Ovary (tissue), 9 donors: ENCODE data around the gene BRIP1. TPM values are rescaled to one million over a fixed set of nuclear protein-coding genes. Genes with fewer than 3 reads are reported as not detected.

Experiments
- DNase-seq, 5 donors: peaks; one replicate each; pipeline ENCODE4 v3.0.0-alpha.2; 2019 to 2020
- H3K27ac ChIP-seq, 2 donors: fragments of 200-600 bp; one replicate each; pipeline versions ENCODE4 v1.5.1 to v1.8.0; 2019 to 2022
- H3K27me3 ChIP-seq: fragments of 200-600 bp; one replicate; pipeline ENCODE4 v1.8.0; 2022
- H3K36me3 ChIP-seq: fragments of 200-600 bp; sonication (generic); one replicate; pipeline ENCODE4 v1.5.1; 2019
- H3K4me1 ChIP-seq: one replicate; pipeline ENCODE4 v1.8.1; 2013; ENCODE audit warnings: mild to moderate bottlenecking, moderate library complexity; ENCODE audit not compliant: insufficient read depth
- H3K4me3 ChIP-seq: fragments of 200-600 bp; sonication (generic); one replicate; pipeline ENCODE4 v1.5.1; 2017
- H3K9me3 ChIP-seq, 2 donors: fragments of 200-600 bp in 1 of 2; sonication (generic) in 1 of 2; one replicate each; pipeline versions ENCODE4 v1.5.1 to v1.8.1; 2013 to 2019; ENCODE audit warnings: mild to moderate bottlenecking in 1 of 2, moderate library complexity in 1 of 2
- CTCF ChIP-seq, 3 donors: fragments of 450-650 bp in 2 of 3; fragments of 200-600 bp in 1 of 3; IDR thresholded peaks; one replicate each; pipeline versions ENCODE4 v1.5.1 to v1.8.0; 2016 to 2022; ENCODE audit warnings: antibody characterized with exemption in 3 of 3, mild to moderate bottlenecking in 1 of 3
- EP300 ChIP-seq: sonication (generic); formaldehyde crosslinking; IDR thresholded peaks from one replicate; pipeline ENCODE4 v1.6.1; 2017; ENCODE audit warnings: antibody characterized with exemption
- POLR2A ChIP-seq: fragments of 450-650 bp; IDR thresholded peaks from one replicate; pipeline ENCODE4 v1.6.1; 2017; ENCODE audit warnings: antibody characterized with exemption, mild to moderate bottlenecking, moderate library complexity
- WGBS, 3 donors: extraction: QIAGEN DNeasy Blood & Tissue Kit in 1 of 3; methylation state at CpG; one replicate each; pipeline versions ENCODE4 v1.1.5 to v1.1.7; 2013 to 2017; 5-methylcytosine and 5-hydroxymethylcytosine counted together
- intact Hi-C, 4 donors: fragments of 100-400 bp; cut with DNase I; formaldehyde crosslinking; loops; one replicate each; pipeline versions ENCODE4 v1.11.0 to v1.15.1; 2022 to 2023
- polyA plus RNA-seq, 2 donors: library from polyadenylated mRNA; stranded (reverse); fragments of 200-250 nt in 1 of 2; fragments of 350-450 nt in 1 of 2; fragmentation: Illumina TruSeq in 1 of 2; extraction: RNeasy Lipid Tissue Mini Kit (QIAGEN cat#74804) in 1 of 2; gene quantifications; one replicate each; pipeline ENCODE4 v1.2.3, GENCODE V29; 2013 to 2014
- total RNA-seq, 7 donors: library from RNA; depleted of rRNA in 2 of 7; stranded (reverse); fragments of >200 nt in 2 of 7; fragmentation: NEBNext Ultra II Directional in 3 of 7; extraction: Animal tissue kit (Norgen Biotek cat#: 25700) in 3 of 7; gene quantifications; one replicate each; pipeline versions ENCODE4 v1.1.0 to v1.2.4, GENCODE V29; 2016 to 2023
- donor health status: DM: no; HTN: no; CAD: no; lungs with moderate emphysema.
- donor health status: DM: no; HTN: no; CAD: no.
- donor health status: Bipolar disorder and iron deficiency.
- donor health status: DM: yes; HTN: yes; CAD: no.
- donor health status: DM: no; HTN: no; CAD: no.
- donor health status: DM: yes; HTN: yes; CAD: no.

The BRIP1 gene
- total and polyA plus RNA-seq, 9 donors = 0.11 to 2.3 (median 1.1) TPM

GRCh38 chr17:61746248-61746985 is 116.9 kb downstream of the BRIP1 start:
- Histone ChIP-seq H3K9me3 (no peaks in the 10 kb centered on the region), H3K27ac (no peak overlapping the region), H3K4me1 (no peaks in the 10 kb centered on the region), H3K4me3 (no peak overlapping the region), H3K27me3 (no peaks in the 10 kb centered on the region), H3K36me3 (no peaks in the 10 kb centered on the region)
- intact Hi-C loops = no loop called here
- no peak for TF ChIP-seq POLR2A
- no peak for TF ChIP-seq CTCF (IDR thresholded peaks at IDR 0.05)
- no peak for TF ChIP-seq EP300
- DNase-seq = no peak
- 85 to 99% (median 99%) methylated on average over 3 of the region's 3 CpGs for WGBS, 3 donors

DNA sequence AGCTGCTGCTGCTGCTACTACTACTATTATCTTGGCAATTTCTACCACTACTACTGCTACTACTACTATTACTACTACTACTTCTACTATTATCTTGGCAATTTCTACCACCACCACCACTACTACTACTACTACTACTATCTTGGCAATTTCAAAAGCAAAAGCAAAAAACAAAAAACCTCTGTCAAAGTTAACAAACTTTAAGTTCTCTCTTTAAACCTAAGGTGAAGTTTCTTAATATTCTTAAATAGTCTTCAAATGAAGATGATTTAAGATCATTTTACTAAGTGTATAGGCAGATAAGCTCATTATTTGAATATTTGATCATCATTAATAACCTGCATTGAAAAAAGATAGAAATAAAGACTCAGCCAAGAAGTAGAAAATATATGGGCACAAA is 118.5 kb downstream of the BRIP1 start:
- DNase-seq = no peak
- no peak for TF ChIP-seq POLR2A
- TF ChIP-seq CTCF (IDR thresholded peaks at IDR 0.05) = no peak
- TF ChIP-seq EP300 = no peak
- Histone ChIP-seq H3K9me3 (no peaks in the 10 kb centered on the region), H3K4me3 (no peak overlapping the region), H3K27me3 (no peaks in the 10 kb centered on the region), H3K4me1 (no peaks in the 10 kb centered on the region), H3K36me3 (no peaks in the 10 kb centered on the region), H3K27ac (no peak overlapping the region)
- intact Hi-C loops = no loop called here

- Histone ChIP-seq H3K27me3 (no peaks in the 10 kb centered on the region), H3K4me1 (no peaks in the 10 kb centered on the region), H3K27ac (no peak overlapping the region), H3K4me3 (no peak overlapping the region), H3K9me3 (no peaks in the 10 kb centered on the region), H3K36me3 (no peaks in the 10 kb centered on the region)
- 95 to 98% (median 97%) methylated on average over 3 of the region's 3 CpGs for WGBS, 3 donors
- no peak for DNase-seq
- TF ChIP-seq POLR2A = no peak
- TF ChIP-seq CTCF (IDR thresholded peaks at IDR 0.05) = no peak
- no peak for TF ChIP-seq EP300
- intact Hi-C loops = no loop called here
Measured at GRCh38 chr17:61744252-61744651, 119.1 kb downstream of the BRIP1 start.

DNA sequence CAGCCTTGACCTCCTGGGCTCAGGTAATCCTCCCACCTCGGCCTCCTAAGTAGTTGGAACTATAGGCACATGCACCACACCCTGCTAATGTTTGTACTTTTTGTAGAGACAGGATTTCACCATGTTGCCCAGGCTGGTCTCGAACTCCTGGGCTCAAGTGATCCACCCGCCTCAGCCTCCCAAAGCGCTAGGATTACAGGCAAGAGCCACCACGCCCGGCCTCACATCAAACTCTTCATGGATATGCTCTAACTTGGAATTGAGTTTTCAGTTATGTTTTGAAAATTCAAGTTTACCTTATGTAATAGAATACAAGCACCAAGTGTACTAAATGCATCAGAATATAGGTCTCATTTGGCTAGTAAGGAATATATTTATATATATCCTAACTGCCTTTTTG is 119.6 kb downstream of the BRIP1 start:
- no peak for TF ChIP-seq CTCF (IDR thresholded peaks at IDR 0.05)
- no peak for TF ChIP-seq EP300
- no peak for TF ChIP-seq POLR2A
- no peak for DNase-seq
- 93 to 97% (median 97%) methylated on average over 6 of the region's 6 CpGs for WGBS, 3 donors

More for the DNA sequence above, 119.6 kb downstream of the BRIP1 start:
- Histone ChIP-seq H3K4me1 (no peaks in the 10 kb centered on the region), H3K27ac (no peak overlapping the region), H3K9me3 (no peaks in the 10 kb centered on the region), H3K4me3 (no peak overlapping the region), H3K27me3 (no peaks in the 10 kb centered on the region), H3K36me3 (no peaks in the 10 kb centered on the region)
- intact Hi-C loops = no loop called here
